GM19023 (cell line): ENCODE results near the gene TMEM59.

ENCODE experiments used
- ATAC-seq: cut with Tn5 transposase; IDR thresholded peaks from one replicate; pipeline ENCODE4 v1.9.1; 2021; ENCODE audit warnings: mild to moderate bottlenecking, moderate library complexity; ENCODE audit not compliant: unreplicated experiment

TMEM59 gene

GRCh38 chr1:53986458-53986857, 66.5 kb downstream of the TMEM59 start:
- no peak for ATAC-seq

- no peak for ATAC-seq
Observed at GRCh38 chr1:53984726-53985125, 68.3 kb downstream of the TMEM59 start.

GRCh38 chr1:53982763-53983104, 70.3 kb downstream of the TMEM59 start:
- no peak for ATAC-seq

- ATAC-seq = no peak
Observed at GRCh38 chr1:53982034-53982762, 70.8 kb downstream of the TMEM59 start.

GRCh38 chr1:53981220-53981619, 71.8 kb downstream of the TMEM59 start:
- no peak for ATAC-seq

GRCh38 chr1:53979712-53980450, 73.1 kb downstream of the TMEM59 start:
- no peak for ATAC-seq
